Spleen (tissue), 7 donors: ENCODE data around the gene CDH13.

Experiments
- CTCF ChIP-seq, 11 experiments: fragments of 200-600 bp in 7 of 11; fragments of 450-650 bp in 4 of 11; sonication (generic) in 4 of 11; IDR thresholded peaks in 8 of 11; conservative IDR thresholded peaks in 3 of 11; 1 replicate in 7 of 11; 2 replicates in 4 of 11; pipeline versions ENCODE4 v1.4.0 to v1.8.0; 2016 to 2021; ENCODE audit warnings: antibody characterized with exemption in 11 of 11, inconsistent platforms in 4 of 11, mild to moderate bottlenecking in 1 of 11
- POLR2A ChIP-seq, 3 donors: fragments of 450-650 bp; IDR thresholded peaks; one replicate each; pipeline ENCODE4 v1.5.1; 2017; ENCODE audit warnings: antibody characterized with exemption in 3 of 3, mild to moderate bottlenecking in 1 of 3
- POLR2AphosphoS5 ChIP-seq, 3 donors: sonication (generic); formaldehyde crosslinking; IDR thresholded peaks; one replicate each; pipeline ENCODE4 v1.5.1; 2017; ENCODE audit warnings: antibody characterized with exemption in 3 of 3
- donor health status: DM: no; HTN: no; CAD: no; lungs with moderate emphysema.
- donor health status: DM: no; HTN: no; CAD: no.
- donor health status: DM: no; HTN: no; CAD: no.

- TF ChIP-seq CTCF (IDR thresholded peaks at IDR 0.05 in 8 of 11, conservative IDR thresholded peaks at IDR 0.05 in 3 of 11), result no peak
- TF ChIP-seq POLR2AphosphoS5 (IDR thresholded peaks at IDR 0.05), result no peak
- TF ChIP-seq POLR2A (IDR thresholded peaks at IDR 0.05), result no peak
These were observed 83.2 kb downstream of the CDH13 start for GRCh38 chr16:82709987-82710386.
